SU-DHL-6 (cell line): Measurements from ENCODE around the gene IGSF21.

Experiments used
- H2AFZ ChIP-seq: fragments of 200-600 bp; sonication (generic); 2 replicates; pipeline ENCODE4 v1.6.1; 2014; ENCODE audit warnings: low read depth, mild to moderate bottlenecking, moderate library complexity, mixed read lengths, antibody characterized with exemption, low read length; ENCODE audit not compliant: severe bottlenecking
- H3F3A ChIP-seq: fragments of 200-600 bp; shearing (Covaris generic); 2 replicates; pipeline ENCODE4 v1.6.0; 2016; ENCODE audit warnings: antibody characterized with exemption, mild to moderate bottlenecking; ENCODE audit not compliant: insufficient read depth
- H3K27ac ChIP-seq: fragments of 200-600 bp; sonication (generic); 2 replicates; pipeline ENCODE4 v1.5.1; 2016; ENCODE audit warnings: low read depth, mild to moderate bottlenecking, low read length, moderate library complexity, mixed read lengths
- H3K27me3 ChIP-seq: fragments of 200-600 bp; sonication (generic), shearing (Covaris generic); 2 replicates; pipeline ENCODE4 v1.6.0; 2014; ENCODE audit warnings: mild to moderate bottlenecking, low read length
- H3K36me3 ChIP-seq: fragments of 200-600 bp; sonication (generic); 2 replicates; pipeline ENCODE4 v1.6.1; 2014; ENCODE audit warnings: mild to moderate bottlenecking, low read length, mixed read lengths
- H3K4me2 ChIP-seq: fragments of 300-600, 200-600 bp; shearing (Covaris generic), sonication (generic); 2 replicates; pipeline ENCODE4 v1.6.0; 2014; ENCODE audit warnings: low read length, low read depth, mild to moderate bottlenecking; ENCODE audit not compliant: poor library complexity, severe bottlenecking
- H3K4me3 ChIP-seq: fragments of 200-600 bp; sonication (generic); 2 replicates; pipeline ENCODE4 v1.5.1; 2014; ENCODE audit warnings: antibody characterized with exemption, low read length, mild to moderate bottlenecking, mixed read lengths; ENCODE audit not compliant: insufficient read depth, poor library complexity, severe bottlenecking
- H3K79me2 ChIP-seq: fragments of 200-600 bp; sonication (generic); 2 replicates; pipeline ENCODE4 v1.6.1; 2014; ENCODE audit warnings: mild to moderate bottlenecking, low read length, moderate library complexity; ENCODE audit not compliant: insufficient read depth
- H3K9ac ChIP-seq: fragments of 200-600 bp; sonication (generic); 2 replicates; pipeline ENCODE4 v1.7.0; 2014; ENCODE audit warnings: mild to moderate bottlenecking, low read length
- H3K9me2 ChIP-seq: fragments of 200-600 bp; sonication (generic); replicated peaks from 2 replicates; pipeline ENCODE4 v1.6.1; 2014; ENCODE audit warnings: low read length; ENCODE audit not compliant: insufficient read depth
- H3K9me3 ChIP-seq: fragments of 200-600 bp; sonication (generic); 2 replicates; pipeline ENCODE4 v1.6.1; 2014; ENCODE audit warnings: low read length, mixed read lengths; ENCODE audit not compliant: insufficient read depth
- H4K20me1 ChIP-seq: fragments of 200-600 bp; sonication (generic); 2 replicates; pipeline ENCODE4 v1.6.1; 2014; ENCODE audit warnings: low read depth, mild to moderate bottlenecking, antibody characterized with exemption, low read length, moderate library complexity, mixed read lengths
- EZH2phosphoT487 ChIP-seq: fragments of 200-600 bp; sonication (generic), shearing (Covaris generic); conservative IDR thresholded peaks from 2 replicates; pipeline ENCODE4 v1.6.1; 2018; ENCODE audit warnings: mild to moderate bottlenecking, antibody characterized with exemption, low read length, moderate library complexity, mixed read lengths
- TF ChIP-seq, protein P1 (sequence below): fragments of 200-600 bp; sonication (generic); IDR thresholded peaks from one replicate; pipeline ENCODE4 v1.5.1; 2017; ENCODE audit warnings: antibody characterized with exemption, mild to moderate bottlenecking, low read length, moderate library complexity; ENCODE audit not compliant: insufficient read depth, poor library complexity, severe bottlenecking

The IGSF21 gene

DNA sequence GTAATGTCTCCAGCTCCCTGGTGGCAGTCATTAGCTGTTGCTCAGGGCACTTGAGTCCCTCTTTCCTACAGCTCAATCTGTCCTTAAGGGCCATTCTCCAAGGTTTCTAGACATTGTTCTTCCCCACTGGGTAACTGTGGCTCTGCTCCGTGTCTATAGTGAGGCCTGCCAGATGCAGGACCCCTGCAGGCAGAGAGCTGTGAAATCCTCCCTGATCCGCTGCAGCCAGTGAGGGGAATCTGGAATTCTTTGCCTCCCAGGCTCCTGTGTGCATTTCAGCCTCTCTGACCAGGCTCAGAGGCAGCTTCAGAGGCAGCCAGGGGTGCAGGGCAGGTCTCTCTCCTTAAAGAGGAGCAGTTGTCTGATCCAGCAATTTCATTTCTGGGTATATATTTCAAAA is 14.4 kb upstream of the IGSF21 start:
- Histone ChIP-seq H3K36me3 (no peaks in the 10 kb centered on the region), H3K4me2 (no peak overlapping the region), H4K20me1 (no peaks in the 10 kb centered on the region), H3F3A (no peaks in the 10 kb centered on the region), H3K9me3 (no peaks in the 10 kb centered on the region), H3K27ac (no peak overlapping the region), H2AFZ (no peak overlapping the region), H3K9me2 (no peaks in the 10 kb centered on the region), H3K79me2 (no peaks in the 10 kb centered on the region), H3K27me3 (no peaks in the 10 kb centered on the region), H3K9ac (no peak overlapping the region), H3K4me3 (no peak overlapping the region)
- TF ChIP-seq, protein P1, sequence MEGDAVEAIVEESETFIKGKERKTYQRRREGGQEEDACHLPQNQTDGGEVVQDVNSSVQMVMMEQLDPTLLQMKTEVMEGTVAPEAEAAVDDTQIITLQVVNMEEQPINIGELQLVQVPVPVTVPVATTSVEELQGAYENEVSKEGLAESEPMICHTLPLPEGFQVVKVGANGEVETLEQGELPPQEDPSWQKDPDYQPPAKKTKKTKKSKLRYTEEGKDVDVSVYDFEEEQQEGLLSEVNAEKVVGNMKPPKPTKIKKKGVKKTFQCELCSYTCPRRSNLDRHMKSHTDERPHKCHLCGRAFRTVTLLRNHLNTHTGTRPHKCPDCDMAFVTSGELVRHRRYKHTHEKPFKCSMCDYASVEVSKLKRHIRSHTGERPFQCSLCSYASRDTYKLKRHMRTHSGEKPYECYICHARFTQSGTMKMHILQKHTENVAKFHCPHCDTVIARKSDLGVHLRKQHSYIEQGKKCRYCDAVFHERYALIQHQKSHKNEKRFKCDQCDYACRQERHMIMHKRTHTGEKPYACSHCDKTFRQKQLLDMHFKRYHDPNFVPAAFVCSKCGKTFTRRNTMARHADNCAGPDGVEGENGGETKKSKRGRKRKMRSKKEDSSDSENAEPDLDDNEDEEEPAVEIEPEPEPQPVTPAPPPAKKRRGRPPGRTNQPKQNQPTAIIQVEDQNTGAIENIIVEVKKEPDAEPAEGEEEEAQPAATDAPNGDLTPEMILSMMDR = no peak
- no peak for TF ChIP-seq EZH2phosphoT487

DNA sequence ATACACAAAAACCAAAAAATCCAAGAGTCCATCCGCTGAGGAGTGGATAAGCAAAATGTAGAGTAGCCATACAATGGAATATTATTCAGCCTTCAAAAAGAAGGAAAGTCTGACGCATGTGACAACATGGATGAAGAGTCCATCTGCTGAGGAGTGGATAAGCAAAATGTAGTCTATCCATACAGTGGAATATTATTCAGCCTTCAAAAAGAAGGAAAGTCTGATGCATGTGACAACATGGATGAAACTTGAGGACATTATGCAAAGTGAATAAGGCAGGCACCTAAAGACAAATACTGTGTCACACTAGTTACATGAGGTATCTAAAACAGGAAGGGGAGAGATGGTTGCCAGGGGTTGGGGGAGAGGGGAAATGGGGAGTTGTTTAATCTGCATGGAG is 14.0 kb upstream of the IGSF21 start:
- TF ChIP-seq, protein P1 = no peak
- TF ChIP-seq EZH2phosphoT487 = no peak
- H3K79me2 ChIP-seq = no peaks in the 10 kb centered on the region
- no peaks in the 10 kb centered on the region for H4K20me1 ChIP-seq
- H3K4me2 ChIP-seq = no peak overlapping the region
- no peak overlapping the region for H3K27ac ChIP-seq
- H3K9me3 ChIP-seq = no peaks in the 10 kb centered on the region
- H3K4me3 ChIP-seq = no peak overlapping the region
- H3K36me3 ChIP-seq = no peaks in the 10 kb centered on the region
- H2AFZ ChIP-seq = no peak overlapping the region
- H3K9ac ChIP-seq = no peak overlapping the region
- no peaks in the 10 kb centered on the region for H3K27me3 ChIP-seq
- H3K9me2 ChIP-seq = no peaks in the 10 kb centered on the region
- H3F3A ChIP-seq = no peaks in the 10 kb centered on the region

DNA sequence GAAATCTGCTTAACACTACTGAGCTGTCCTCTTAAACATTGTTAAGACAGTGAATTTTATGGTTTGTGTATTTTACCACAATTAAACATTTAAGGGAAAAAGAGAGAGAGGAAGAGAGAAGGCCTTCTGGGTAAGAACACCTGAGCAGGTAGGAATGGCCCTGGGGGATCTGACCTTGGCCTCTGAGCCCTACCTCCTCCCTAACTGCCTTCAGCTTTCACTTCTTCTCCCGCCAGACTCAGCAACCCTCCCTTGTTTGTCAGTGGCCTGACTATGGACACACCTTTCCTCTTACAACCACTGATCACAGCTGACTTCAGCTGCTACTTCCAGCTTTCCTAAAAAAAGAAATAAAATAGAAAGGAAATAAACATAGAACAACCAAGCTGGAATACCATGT is 13.5 kb upstream of the IGSF21 start:
- no peak overlapping the region for H3K27ac ChIP-seq
- no peaks in the 10 kb centered on the region for H3K27me3 ChIP-seq
- no peaks in the 10 kb centered on the region for H3K79me2 ChIP-seq
- H3K9ac ChIP-seq = no peak overlapping the region
- H2AFZ ChIP-seq = no peak overlapping the region
- H3K4me2 ChIP-seq = no peak overlapping the region
- no peaks in the 10 kb centered on the region for H3K9me3 ChIP-seq
- H3K36me3 ChIP-seq = no peaks in the 10 kb centered on the region
- no peak overlapping the region for H3K4me3 ChIP-seq
- no peaks in the 10 kb centered on the region for H3K9me2 ChIP-seq
- H4K20me1 ChIP-seq = no peaks in the 10 kb centered on the region
- no peaks in the 10 kb centered on the region for H3F3A ChIP-seq
- TF ChIP-seq EZH2phosphoT487 = no peak
- TF ChIP-seq, protein P1 = no peak
